Loucy (cell line): ENCODE results near the gene AFF3.
"Not testable (repeated sequence)": the region's sequence is repeated elsewhere in the genome, so short reads cannot be mapped to it uniquely, and the experiment has no call there.

Experiments
- EZH2phosphoT487 ChIP-seq: fragments of 200-600 bp; IDR thresholded peaks from 2 replicates; pipeline ENCODE4 v1.6.1; 2018; ENCODE audit warnings: antibody characterized with exemption, mild to moderate bottlenecking, moderate library complexity, borderline replicate concordance
- TF ChIP-seq, protein P1 (sequence below): fragments of 200-600 bp; sonication (generic); conservative IDR thresholded peaks from 2 replicates; pipeline ENCODE4 v1.5.1; 2014; ENCODE audit warnings: mild to moderate bottlenecking, antibody characterized with exemption, low read length

GRCh38 chr2:100098855-100099254, 43.5 kb downstream of the AFF3 start:
- TF ChIP-seq, protein P1, sequence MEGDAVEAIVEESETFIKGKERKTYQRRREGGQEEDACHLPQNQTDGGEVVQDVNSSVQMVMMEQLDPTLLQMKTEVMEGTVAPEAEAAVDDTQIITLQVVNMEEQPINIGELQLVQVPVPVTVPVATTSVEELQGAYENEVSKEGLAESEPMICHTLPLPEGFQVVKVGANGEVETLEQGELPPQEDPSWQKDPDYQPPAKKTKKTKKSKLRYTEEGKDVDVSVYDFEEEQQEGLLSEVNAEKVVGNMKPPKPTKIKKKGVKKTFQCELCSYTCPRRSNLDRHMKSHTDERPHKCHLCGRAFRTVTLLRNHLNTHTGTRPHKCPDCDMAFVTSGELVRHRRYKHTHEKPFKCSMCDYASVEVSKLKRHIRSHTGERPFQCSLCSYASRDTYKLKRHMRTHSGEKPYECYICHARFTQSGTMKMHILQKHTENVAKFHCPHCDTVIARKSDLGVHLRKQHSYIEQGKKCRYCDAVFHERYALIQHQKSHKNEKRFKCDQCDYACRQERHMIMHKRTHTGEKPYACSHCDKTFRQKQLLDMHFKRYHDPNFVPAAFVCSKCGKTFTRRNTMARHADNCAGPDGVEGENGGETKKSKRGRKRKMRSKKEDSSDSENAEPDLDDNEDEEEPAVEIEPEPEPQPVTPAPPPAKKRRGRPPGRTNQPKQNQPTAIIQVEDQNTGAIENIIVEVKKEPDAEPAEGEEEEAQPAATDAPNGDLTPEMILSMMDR, result not testable (repeated sequence)
- TF ChIP-seq EZH2phosphoT487, result not testable (repeated sequence)
